IMR-90 (cell line): ENCODE measurements around the gene SLBP.

Experiments
- CTCF ChIP-seq: conservative IDR thresholded peaks from 2 replicates; pipeline ENCODE4 v1.5.1; 2012; ENCODE audit warnings: mild to moderate bottlenecking, low read depth, low read length, improper control_type of control experiment
- USF2 ChIP-seq: fragments of 150-350 bp; IDR thresholded peaks from 2 replicates; pipeline ENCODE4 v1.6.1; 2017; ENCODE audit warnings: mild to moderate bottlenecking, antibody characterized with exemption, low read length, low read depth

GRCh38 chr4:1721003-1721665 is 9.0 kb upstream of the SLBP start, which contains the start of the genes TACC3 and TMEM129:
- no peak for TF ChIP-seq CTCF
- no peak for TF ChIP-seq USF2
